Stimulated activated CD8-positive, alpha-beta memory T cell treated with anti-CD3 and anti-CD28 coated beads, Interleukin-4, amount 100 ng/mL, for 1 hour (primary cell): Measurements from ENCODE around the gene KNSTRN.

ENCODE experiments used
- DNase-seq, 2 donors: peaks; one replicate each; pipeline ENCODE4 v3.0.0-alpha.2; 2020; ENCODE audit warnings: low read depth in 2 of 2, low spot score in 1 of 2

The KNSTRN gene

DNA sequence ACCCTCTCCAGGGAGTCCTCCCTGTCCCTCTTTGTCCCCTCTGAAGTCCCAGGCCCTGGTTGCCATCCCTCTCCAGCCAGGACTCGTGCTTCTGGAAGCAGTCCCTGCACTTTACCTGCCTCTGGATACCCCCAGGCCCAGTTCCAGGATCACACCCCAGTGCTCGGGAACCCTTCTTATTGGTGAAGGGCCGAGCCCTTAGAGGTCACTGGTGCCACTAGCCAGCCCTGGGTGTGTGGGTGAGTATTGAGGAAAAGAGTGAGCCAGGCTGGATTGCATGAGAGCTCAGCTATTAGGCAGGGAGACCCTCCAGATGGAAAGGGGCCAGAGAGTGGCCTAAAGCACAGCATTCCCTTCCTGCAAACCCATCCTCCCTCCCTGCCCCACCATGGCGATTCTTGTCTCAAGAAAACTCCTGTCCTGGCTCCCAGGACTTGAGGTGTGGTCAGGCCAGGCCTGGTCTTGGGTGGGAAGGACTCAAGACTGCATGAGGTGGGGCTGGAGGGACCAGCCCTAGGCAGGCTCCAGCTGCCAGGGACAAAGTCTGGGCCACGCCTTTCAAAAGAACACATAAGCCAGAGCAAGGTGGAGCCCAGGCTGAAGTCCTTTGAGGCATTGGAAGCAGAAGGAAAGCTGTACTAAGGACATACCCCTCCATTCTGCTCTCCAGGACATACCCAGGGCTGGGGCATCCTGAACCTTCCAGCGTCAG is 36.5 kb upstream of the KNSTRN start:
- no peak for DNase-seq

- DNase-seq, result no peak
Observed at GRCh38 chr15:40346579-40347558, 35.7 kb upstream of the KNSTRN start.

DNA sequence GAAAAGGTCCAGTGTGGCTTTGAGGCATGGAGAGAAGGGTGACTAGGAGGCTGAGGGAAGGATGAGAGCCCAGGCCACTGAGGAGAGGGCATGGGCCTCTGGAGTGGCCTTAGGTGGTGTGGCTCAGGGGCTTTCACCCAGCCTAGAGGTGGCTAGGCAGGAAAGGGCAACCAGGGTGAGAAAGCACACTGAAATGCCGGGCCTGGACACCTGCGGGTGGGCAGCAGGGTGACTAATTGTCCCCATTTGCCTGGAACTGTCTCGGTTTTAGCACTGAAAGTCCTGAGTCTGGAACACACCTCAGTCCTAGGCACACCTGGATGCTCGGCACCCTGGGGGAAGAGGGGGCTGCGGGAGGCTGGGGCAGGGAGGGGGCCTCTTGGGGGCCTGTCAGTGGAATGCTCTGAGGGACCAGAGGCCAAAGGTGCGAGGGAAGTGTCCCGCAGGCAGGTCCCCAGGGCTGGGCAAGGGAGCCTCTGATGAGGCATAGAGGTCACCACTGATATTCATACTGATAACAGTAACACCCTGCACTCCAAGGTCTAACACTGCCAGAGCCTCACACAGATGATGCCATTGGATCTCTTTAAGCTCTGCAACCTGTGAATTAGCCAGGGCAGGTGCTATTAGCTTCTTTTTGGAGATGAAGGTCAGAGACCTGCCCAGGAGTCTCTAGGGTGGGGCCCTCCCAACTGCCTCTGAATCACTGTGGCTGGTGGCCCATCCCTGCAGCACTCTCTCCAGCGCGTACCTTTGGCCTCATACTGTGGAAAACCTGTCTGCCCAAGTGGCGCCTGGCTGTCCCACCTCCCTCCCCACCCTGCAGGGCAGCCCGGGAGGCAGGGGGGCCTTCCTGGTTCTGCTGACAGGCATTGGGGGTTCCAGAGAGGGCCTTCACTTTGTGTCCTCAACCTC is 34.7 kb upstream of the KNSTRN start:
- no peak for DNase-seq

- DNase-seq, result no peak
Observed at GRCh38 chr15:40348474-40348870, 34.0 kb upstream of the KNSTRN start.

- DNase-seq, result no peak
Observed at GRCh38 chr15:40349163-40349562, 33.4 kb upstream of the KNSTRN start.

DNA sequence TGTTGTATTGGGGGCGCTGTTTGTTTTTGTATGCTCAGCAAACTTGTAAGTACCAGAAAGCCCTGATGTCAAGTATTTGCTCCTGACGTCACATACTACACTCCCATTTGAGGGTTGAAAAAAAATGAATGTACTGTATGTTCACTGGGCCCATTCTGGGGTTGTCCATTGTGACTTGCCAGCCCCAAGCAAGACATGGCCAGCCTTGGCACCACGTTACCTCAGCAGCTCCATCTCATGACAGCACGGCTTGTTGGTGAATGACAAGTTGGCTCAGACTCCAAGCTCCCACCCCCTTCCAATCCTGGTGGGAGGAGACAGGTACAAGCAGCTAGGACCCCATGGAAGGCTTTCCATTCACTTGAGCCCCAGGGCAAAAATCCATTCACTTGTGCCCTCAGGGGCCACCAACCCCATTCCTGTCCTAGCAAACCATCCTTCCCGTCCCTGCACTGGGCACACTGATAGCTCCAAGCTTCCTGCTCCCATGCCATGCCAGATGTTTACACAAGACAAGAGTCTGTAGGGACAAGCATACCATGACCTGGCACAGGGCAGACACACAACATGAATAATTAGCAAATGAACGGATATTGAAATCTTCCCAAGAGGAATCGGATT is 30.1 kb upstream of the KNSTRN start:
- no peak for DNase-seq

GRCh38 chr15:40353697-40354096 is 28.8 kb upstream of the KNSTRN start:
- DNase-seq, result no peak

GRCh38 chr15:40354408-40355171 is 27.9 kb upstream of the KNSTRN start:
- no peak for DNase-seq

GRCh38 chr15:40355976-40356585 is 26.4 kb upstream of the KNSTRN start:
- no peak for DNase-seq

DNA sequence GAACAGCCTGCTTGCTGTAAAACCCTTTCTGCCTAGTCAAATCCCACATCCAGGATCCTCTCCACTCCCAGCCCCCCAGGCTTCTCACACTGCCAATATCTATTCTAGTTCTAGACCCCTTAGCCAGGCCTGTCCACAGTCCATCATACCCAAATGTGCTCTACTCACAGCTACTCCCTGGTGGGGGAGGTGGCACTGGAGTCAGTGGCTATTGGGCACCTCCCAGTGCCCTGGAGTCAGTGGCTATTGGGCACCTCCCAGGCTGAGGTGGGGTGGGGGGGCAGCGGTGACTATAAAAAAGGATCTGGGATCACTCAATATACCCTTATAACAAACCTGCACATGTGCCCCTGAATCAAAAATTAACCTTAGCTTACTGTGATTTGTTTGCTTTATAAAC is 25.3 kb upstream of the KNSTRN start:
- no peak for DNase-seq

DNA sequence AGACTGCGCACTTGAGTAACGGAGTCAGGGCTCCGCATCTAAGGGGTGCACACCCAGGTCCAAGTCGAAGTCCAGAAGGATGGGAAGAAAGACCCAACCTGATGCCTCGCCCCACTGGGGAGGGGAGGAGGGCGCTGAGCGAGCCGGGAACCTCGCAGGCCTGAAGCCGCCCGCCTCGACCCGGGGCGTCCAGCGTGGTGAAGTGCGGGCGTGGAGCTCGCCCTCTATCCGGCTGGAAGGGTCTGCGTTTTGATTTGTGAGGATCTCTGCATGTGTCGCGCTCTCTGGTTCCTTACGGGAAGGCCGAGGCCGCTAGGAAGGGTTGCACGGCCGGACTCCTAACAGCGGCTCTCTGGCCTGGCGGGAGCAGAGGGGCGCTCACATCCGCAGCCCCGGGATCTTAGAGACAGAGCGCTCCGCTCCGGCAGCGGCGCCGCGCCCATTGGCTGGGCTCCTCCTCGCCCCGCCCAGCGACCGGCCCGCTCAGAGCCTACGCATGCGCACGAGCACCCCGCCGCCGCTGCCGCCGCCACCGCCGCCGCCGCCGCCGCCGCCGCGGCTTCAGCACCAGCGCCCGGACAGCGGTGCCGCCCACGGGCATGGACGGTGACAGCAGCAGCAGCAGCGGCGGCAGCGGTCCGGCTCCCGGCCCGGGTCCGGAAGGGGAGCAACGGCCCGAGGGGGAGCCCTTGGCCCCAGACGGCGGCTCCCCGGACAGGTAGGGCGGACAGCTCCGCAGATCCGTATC is 24.6 kb upstream of the KNSTRN start, which contains the start of gene DISP2:
Gene DISP2, plus strand, starts transcription at position 497 of the 748 bp plus-strand sequence. Its CDS starts 103 bp downstream, at position 600.
- peak; percentile 62 to 80 for DNase-seq

GRCh38 chr15:40358471-40359353 is 23.8 kb upstream of the KNSTRN start:
- DNase-seq, result no peak

DNA sequence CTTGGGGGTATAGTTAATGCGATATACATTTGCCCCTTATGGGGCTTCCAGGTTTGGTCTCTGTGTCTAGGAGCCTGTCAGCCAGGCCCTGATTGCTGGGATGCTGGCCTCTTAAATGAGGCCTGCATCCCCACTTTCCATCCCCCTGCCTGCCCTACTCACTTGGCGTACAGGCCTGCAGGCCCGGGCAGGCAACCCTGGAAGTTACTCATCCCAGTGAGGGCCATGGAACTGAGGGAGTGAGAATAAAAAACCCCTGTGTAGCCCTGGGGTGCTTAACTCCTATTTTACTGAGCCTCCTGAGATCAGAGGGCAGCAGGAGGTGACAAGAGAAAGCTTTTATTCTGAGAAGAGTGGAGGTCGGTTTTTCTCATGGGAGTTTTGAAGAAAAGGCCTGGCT is 22.5 kb upstream of the KNSTRN start:
- DNase-seq, result no peak

DNA sequence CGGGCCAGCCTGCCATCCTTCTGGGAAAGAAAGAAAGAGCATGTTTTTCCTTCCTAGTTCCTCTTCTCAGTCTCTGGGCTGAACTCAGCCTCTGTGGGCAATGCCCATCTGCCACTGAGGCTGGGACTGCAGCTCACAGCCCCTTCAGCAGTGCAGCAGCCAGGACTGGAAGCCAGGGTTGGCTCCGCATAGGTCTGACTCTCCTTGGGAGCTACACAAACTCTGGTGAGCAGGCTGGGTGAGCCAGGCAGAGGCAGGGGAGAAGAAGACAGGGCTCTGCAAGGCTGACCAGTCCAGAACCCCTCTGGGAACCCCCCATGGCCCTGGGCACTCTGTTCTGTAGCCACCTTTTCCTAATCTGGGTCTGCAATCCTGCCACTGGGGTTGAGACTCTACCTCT is 20.9 kb upstream of the KNSTRN start:
- DNase-seq, result no peak

- DNase-seq, result no peak
Observed at GRCh38 chr15:40363611-40364010, 18.9 kb upstream of the KNSTRN start.

DNA sequence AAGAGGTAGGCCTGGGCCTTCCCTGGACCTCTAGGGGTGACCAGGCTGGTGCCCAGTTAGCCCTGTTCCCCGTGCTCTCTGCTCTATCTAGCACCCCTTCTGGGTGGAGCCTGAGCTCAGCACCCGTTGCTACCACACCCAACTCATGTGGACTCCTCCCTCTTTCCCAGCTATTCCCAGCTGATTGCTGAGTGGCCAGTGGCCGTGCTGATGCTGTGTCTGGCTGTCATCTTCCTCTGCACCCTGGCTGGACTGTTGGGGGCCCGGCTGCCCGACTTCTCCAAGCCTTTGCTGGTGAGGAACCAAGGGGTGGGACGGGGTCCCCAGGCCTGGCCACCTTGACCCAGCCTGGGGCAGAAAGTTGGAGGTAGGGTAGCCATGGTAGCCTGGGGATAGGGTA is 18.3 kb upstream of the KNSTRN start:
- DNase-seq, result no peak

DNA sequence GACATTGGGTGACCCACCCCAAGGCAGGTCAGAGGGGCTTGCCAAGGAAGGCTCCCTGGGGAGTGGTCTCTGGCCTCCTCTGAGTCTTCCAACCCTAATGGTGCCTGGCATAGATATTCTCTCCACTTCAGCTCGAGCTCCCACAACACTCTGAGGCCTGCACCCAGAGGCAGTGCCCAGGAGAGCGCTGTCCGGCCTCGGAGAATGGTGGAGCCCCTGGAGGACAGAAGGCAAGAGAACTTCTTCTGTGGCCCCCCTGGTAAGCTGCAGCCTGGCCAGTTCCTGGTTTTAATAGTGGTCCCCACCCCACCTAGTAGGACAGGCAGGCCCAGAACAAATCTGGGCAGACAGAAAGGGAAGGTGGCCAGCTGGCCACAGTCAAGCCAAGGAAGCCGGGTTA is 17.5 kb upstream of the KNSTRN start:
- DNase-seq, result no peak
